Measurements from ENCODE around the gene DNM2. TPM values are rescaled to one million over a fixed set of nuclear protein-coding genes. Genes with fewer than 3 reads are reported as not detected.

The DNM2 gene
- total and polyA plus RNA-seq, 10 of the 15 experiments (the other 5 are each of a cell fraction or from before 2014, with no cell fraction given), result 1.2 to 146 (median 68.9) TPM

GRCh38 chr19:10747674-10748073 is 29.8 kb downstream of the DNM2 start:
- SMC1A ChIA-PET (ENCODE audit: uncharacterized antibody, unreplicated experiment), result no interaction called here

GRCh38 chr19:10748195-10748926 is 30.5 kb downstream of the DNM2 start:
- intact Hi-C loops (cut with micrococcal nuclease; ENCODE audit: unreplicated experiment), result no loop called here
- no peak overlapping the region for H3K4me2 ChIP-seq (ENCODE audit: control insufficient read depth, insufficient read depth)
- no peak overlapping the region for H3K4me3 ChIP-seq
- DNase-seq (ENCODE audit: low read depth, low spot score) (no peak), FAIRE-seq (no peak), ATAC-seq (no peak)
- H3K36me3 ChIP-seq (ENCODE audit: control insufficient read depth in 2 of 2, insufficient read depth in 2 of 2, low read length in 1 of 2), result peaks cover 0 to 6% of the 10 kb centered on the region in 2 experiments; a peak in 2 of 4 replicates
- no peaks in the 10 kb centered on the region for H3K9me3 ChIP-seq (replicated peaks; ENCODE audit: control insufficient read depth, insufficient read depth, low read length)
- H3K27me3 ChIP-seq (replicated peaks in 1 of 2; ENCODE audit: control insufficient read depth in 2 of 2, insufficient read depth in 2 of 2, low read length in 1 of 2), result no peaks in the 10 kb centered on the region
- 99% methylated on average over 19 of the region's 20 CpGs for WGBS (ENCODE audit: insufficient coverage, insufficient replicate concordance, low lambda C conversion rate, missing lambda C conversion rate)
- SMC1A ChIA-PET (ENCODE audit: uncharacterized antibody, unreplicated experiment), result no interaction called here
- CTCF ChIA-PET, result no interaction called here
- H4K20me1 ChIP-seq (ENCODE audit: control insufficient read depth, insufficient read depth), result peaks cover 5% of the 10 kb centered on the region
- in situ Hi-C loops (cut with MboI), result no loop called here
- POLR2A ChIA-PET, result no interaction called here
- RAD21 ChIA-PET (ENCODE audit: unreplicated experiment), result no interaction called here
- no peak overlapping the region for H3K9ac ChIP-seq (ENCODE audit: control insufficient read depth, insufficient read depth, low read length)
- H2AFZ ChIP-seq (ENCODE audit: control insufficient read depth, low read depth, low read length), result no peak overlapping the region
- no peak overlapping the region for H3K27ac ChIP-seq (ENCODE audit: control insufficient read depth, insufficient read depth)
- H3K79me2 ChIP-seq (ENCODE audit: control insufficient read depth, insufficient read depth, low read length), result peaks cover 44% of the 10 kb centered on the region
- BruUV-seq (replicated peaks), result no TSS peak
- no peaks in the 10 kb centered on the region for H3K4me1 ChIP-seq (ENCODE audit: control insufficient read depth, insufficient read depth, low read length)
- TF ChIP-seq PKNOX1 (IDR thresholded peaks at IDR 0.05) (no peak), MTA2 (IDR thresholded peaks at IDR 0.05; ENCODE audit: low read depth) (no peak), CHD1 (IDR thresholded peaks at IDR 0.05; ENCODE audit: low read depth, low read length) (no peak), SIX5 (IDR thresholded peaks at IDR 0.05; ENCODE audit: low read depth, low read length, severe bottlenecking) (no peak), CBX3 (IDR thresholded peaks at IDR 0.05; ENCODE audit: borderline replicate concordance, low read depth) (no peak), RB1 (IDR thresholded peaks at IDR 0.05; ENCODE audit: borderline replicate concordance) (no peak), RUNX3 (IDR thresholded peaks at IDR 0.05; ENCODE audit: low read length) (no peak), POLR2AphosphoS2 (IDR thresholded peaks at IDR 0.05; ENCODE audit: low read depth, low read length) (no peak), BACH1 (IDR thresholded peaks at IDR 0.05; ENCODE audit: borderline replicate concordance) (no peak)
- TF ChIP-seq, protein P1, sequence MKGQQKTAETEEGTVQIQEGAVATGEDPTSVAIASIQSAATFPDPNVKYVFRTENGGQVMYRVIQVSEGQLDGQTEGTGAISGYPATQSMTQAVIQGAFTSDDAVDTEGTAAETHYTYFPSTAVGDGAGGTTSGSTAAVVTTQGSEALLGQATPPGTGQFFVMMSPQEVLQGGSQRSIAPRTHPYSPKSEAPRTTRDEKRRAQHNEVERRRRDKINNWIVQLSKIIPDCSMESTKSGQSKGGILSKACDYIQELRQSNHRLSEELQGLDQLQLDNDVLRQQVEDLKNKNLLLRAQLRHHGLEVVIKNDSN (IDR thresholded peaks at IDR 0.05; ENCODE audit: borderline replicate concordance, extremely low read length, insufficient read depth, low read depth, low read length), result no peak

More at GRCh38 chr19:10747674-10748073, 29.8 kb downstream of the DNM2 start:
- peaks cover 51% of the 10 kb centered on the region for H3K79me2 ChIP-seq (ENCODE audit: control insufficient read depth, insufficient read depth, low read length)
- RAD21 ChIA-PET (ENCODE audit: unreplicated experiment), result no interaction called here
- no peak for TF ChIP-seq CBFB (IDR thresholded peaks at IDR 0.05; ENCODE audit: low read depth)
- TF ChIP-seq HDAC6 (IDR thresholded peaks at IDR 0.05; ENCODE audit: unreplicated experiment), result no peak
- no peak for TF ChIP-seq PML (IDR thresholded peaks at IDR 0.05; ENCODE audit: low read length)
- no peak for TF ChIP-seq CHD1 (IDR thresholded peaks at IDR 0.05; ENCODE audit: low read depth, low read length)
- TF ChIP-seq CEBPB (IDR thresholded peaks at IDR 0.05; ENCODE audit: borderline replicate concordance in 1 of 2, low read depth in 2 of 2, low read length in 2 of 2), result no peak
- no peak overlapping the region for H3K4me2 ChIP-seq (ENCODE audit: control insufficient read depth, insufficient read depth)
- no peak overlapping the region for H3K27ac ChIP-seq (ENCODE audit: control insufficient read depth, insufficient read depth)
- POLR2A ChIA-PET, result no interaction called here
- no TSS peak for BruUV-seq (replicated peaks)
- H4K20me1 ChIP-seq (ENCODE audit: control insufficient read depth, insufficient read depth), result peaks cover 5% of the 10 kb centered on the region
- in situ Hi-C loops (cut with MboI), result no loop called here
- H3K9ac ChIP-seq (ENCODE audit: control insufficient read depth, insufficient read depth, low read length), result no peak overlapping the region
- no peak overlapping the region for H2AFZ ChIP-seq (ENCODE audit: control insufficient read depth, low read depth, low read length)
- intact Hi-C loops (cut with micrococcal nuclease; ENCODE audit: unreplicated experiment), result no loop called here
- ATAC-seq (no peak), DNase-seq (ENCODE audit: low read depth, low spot score) (no peak), FAIRE-seq (no peak)
- no peaks in the 10 kb centered on the region for H3K27me3 ChIP-seq (replicated peaks in 1 of 2; ENCODE audit: control insufficient read depth in 2 of 2, insufficient read depth in 2 of 2, low read length in 1 of 2)
- H3K4me3 ChIP-seq, result no peak overlapping the region
- H3K4me1 ChIP-seq (ENCODE audit: control insufficient read depth, insufficient read depth, low read length), result no peaks in the 10 kb centered on the region
- 99% methylated on average over 8 of the region's 8 CpGs for WGBS (ENCODE audit: insufficient coverage, insufficient replicate concordance, low lambda C conversion rate, missing lambda C conversion rate)
- peaks cover 1 to 7% of the 10 kb centered on the region in 2 experiments; a peak in 2 of 4 replicates for H3K36me3 ChIP-seq (ENCODE audit: control insufficient read depth in 2 of 2, insufficient read depth in 2 of 2, low read length in 1 of 2)
- H3K9me3 ChIP-seq (replicated peaks; ENCODE audit: control insufficient read depth, insufficient read depth, low read length), result no peaks in the 10 kb centered on the region
- CTCF ChIA-PET, result no interaction called here
